Measurements from ENCODE around the gene HENMT1. TPM values are rescaled to one million over a fixed set of nuclear protein-coding genes. Genes with fewer than 3 reads are reported as not detected.

HENMT1 gene
- total RNA-seq, 2 experiments from 2014 or later: 6.3 to 8.2 TPM

DNA sequence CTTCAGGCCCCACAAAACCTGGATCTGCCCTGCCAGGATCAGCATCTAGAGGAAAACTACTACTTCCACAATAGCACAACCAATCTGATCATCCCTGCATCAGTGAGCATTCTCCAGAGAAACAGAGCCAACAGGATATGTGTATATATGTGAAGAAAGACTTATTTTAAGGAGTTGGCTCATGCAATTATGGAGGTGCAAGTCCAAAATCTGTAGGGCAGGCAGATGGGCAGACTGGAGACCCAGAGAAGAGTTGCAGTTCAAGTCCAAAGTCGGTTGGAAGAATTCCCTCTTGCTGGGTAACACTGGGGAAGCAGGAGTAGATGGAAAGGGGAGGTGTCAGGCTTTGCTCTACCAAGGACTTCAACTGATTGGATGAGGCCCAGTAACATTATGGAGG, 4.9 kb upstream of the HENMT1 start:
- Mint-ChIP-seq H3K27ac (no peak overlapping the region), H3K9me3 (no peaks in the 10 kb centered on the region), H3K4me3 (no peak overlapping the region), H3K36me3 (ENCODE audit: low read depth) (no peaks in the 10 kb centered on the region), H3K4me1 (ENCODE audit: low read depth) (peaks cover 26% of the 10 kb centered on the region), H3K27me3 (no peaks in the 10 kb centered on the region)
- POLR2A ChIA-PET: interaction anchor here (2.2 to 7.5 kb wide), 2 partner anchors 18 to 27 kb away, joined by 12 to 484 read pairs; partner anchors contain the start of gene PRPF38B
- Histone ChIP-seq H3K4me1 (ENCODE audit: insufficient read depth, low read length) (peaks cover 15% of the 10 kb centered on the region), H3K27ac (ENCODE audit: low read depth in 1 of 2, low read length in 2 of 2) (no peak overlapping the region), H3K4me3 (ENCODE audit: low read length) (no peak overlapping the region), H3K9me3 (ENCODE audit: control insufficient read depth in 1 of 2, insufficient read depth in 1 of 2, low read length in 2 of 2) (no peaks in the 10 kb centered on the region), H3K36me3 (ENCODE audit: insufficient read depth, low read length) (no peaks in the 10 kb centered on the region), H3K27me3 (ENCODE audit: control insufficient read depth in 1 of 2, insufficient read depth in 2 of 2, low read length in 2 of 2) (no peaks in the 10 kb centered on the region)
- intact Hi-C loops (cut with DNase I, micrococcal nuclease): no loop called here
- ATAC-seq (ENCODE audit: poor library complexity) (no peak), DNase-seq (no peak)
- CTCF ChIA-PET: no interaction called here
- TF ChIP-seq, protein P1, sequence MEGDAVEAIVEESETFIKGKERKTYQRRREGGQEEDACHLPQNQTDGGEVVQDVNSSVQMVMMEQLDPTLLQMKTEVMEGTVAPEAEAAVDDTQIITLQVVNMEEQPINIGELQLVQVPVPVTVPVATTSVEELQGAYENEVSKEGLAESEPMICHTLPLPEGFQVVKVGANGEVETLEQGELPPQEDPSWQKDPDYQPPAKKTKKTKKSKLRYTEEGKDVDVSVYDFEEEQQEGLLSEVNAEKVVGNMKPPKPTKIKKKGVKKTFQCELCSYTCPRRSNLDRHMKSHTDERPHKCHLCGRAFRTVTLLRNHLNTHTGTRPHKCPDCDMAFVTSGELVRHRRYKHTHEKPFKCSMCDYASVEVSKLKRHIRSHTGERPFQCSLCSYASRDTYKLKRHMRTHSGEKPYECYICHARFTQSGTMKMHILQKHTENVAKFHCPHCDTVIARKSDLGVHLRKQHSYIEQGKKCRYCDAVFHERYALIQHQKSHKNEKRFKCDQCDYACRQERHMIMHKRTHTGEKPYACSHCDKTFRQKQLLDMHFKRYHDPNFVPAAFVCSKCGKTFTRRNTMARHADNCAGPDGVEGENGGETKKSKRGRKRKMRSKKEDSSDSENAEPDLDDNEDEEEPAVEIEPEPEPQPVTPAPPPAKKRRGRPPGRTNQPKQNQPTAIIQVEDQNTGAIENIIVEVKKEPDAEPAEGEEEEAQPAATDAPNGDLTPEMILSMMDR (IDR thresholded peaks at IDR 0.05): no peak

DNA sequence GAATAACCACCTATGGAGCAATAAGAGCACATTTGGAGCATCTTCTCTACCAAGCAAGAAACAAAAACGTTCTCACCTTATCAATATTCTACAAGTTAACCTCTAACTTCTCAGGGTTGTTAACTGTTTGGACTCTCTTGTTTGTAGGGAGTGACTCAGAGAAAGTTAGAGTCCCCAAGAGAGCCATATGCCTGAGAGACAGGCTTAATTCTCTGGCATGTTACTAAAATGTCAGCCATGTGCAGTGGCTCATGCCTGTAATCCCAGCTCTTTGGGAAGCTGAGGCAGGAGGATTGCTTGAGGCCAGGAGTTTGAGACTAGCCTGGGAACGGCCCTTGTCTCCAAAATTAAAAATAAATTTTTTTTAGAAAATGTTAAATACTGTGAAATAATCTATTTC, 4.2 kb upstream of the HENMT1 start:
- H3K9me3 Mint-ChIP-seq: no peaks in the 10 kb centered on the region
- H3K27ac ChIP-seq (ENCODE audit: low read depth in 1 of 2, low read length in 2 of 2): no peak overlapping the region
- intact Hi-C loops (cut with DNase I, micrococcal nuclease): no loop called here
- H3K4me1 Mint-ChIP-seq (ENCODE audit: low read depth): peaks cover 31% of the 10 kb centered on the region
- H3K27me3 ChIP-seq (ENCODE audit: control insufficient read depth in 1 of 2, insufficient read depth in 2 of 2, low read length in 2 of 2): no peaks in the 10 kb centered on the region
- ChIA-PET CTCF (no interaction called here), POLR2A (interaction anchor here (2.2 to 7.5 kb wide), 2 partner anchors 17 to 27 kb away, joined by 12 to 484 read pairs; partner anchors contain the start of gene PRPF38B)
- H3K4me3 Mint-ChIP-seq: no peak overlapping the region
- DNase-seq (no peak), ATAC-seq (ENCODE audit: poor library complexity) (no peak)
- TF ChIP-seq, protein P1 (IDR thresholded peaks at IDR 0.05): no peak
- no peak overlapping the region for H3K4me3 ChIP-seq (ENCODE audit: low read length)
- no peaks in the 10 kb centered on the region for H3K27me3 Mint-ChIP-seq
- H3K36me3 ChIP-seq (ENCODE audit: insufficient read depth, low read length): no peaks in the 10 kb centered on the region
- peaks cover 13% of the 10 kb centered on the region for H3K4me1 ChIP-seq (ENCODE audit: insufficient read depth, low read length)
- H3K36me3 Mint-ChIP-seq (ENCODE audit: low read depth): no peaks in the 10 kb centered on the region
- no peak overlapping the region for H3K27ac Mint-ChIP-seq
- H3K9me3 ChIP-seq (ENCODE audit: control insufficient read depth in 1 of 2, insufficient read depth in 1 of 2, low read length in 2 of 2): no peaks in the 10 kb centered on the region

DNA sequence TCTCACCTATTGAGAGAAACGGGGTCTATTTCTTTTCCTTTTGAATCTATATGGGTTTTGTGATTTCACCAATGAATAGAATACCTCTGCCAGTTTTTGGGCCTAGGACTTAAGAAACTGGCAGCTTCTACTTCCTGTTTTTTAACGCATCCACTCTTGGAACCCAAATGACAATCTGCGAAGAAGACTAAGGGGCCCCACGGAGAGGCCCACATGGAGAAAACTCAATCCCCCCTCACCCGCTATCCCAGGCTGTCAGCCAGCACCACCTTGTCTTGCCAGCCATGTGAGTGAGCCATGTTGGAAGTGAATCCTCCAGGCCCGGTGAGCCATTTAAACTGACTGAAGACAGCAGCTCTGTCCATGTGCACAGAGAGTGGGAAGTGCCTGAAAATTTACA, 3.6 kb upstream of the HENMT1 start:
- Mint-ChIP-seq H3K36me3 (ENCODE audit: low read depth) (no peaks in the 10 kb centered on the region), H3K27me3 (no peaks in the 10 kb centered on the region), H3K4me1 (ENCODE audit: low read depth) (peaks cover 36% of the 10 kb centered on the region), H3K27ac (no peak overlapping the region), H3K9me3 (no peaks in the 10 kb centered on the region), H3K4me3 (no peak overlapping the region)
- no peaks in the 10 kb centered on the region for H3K9me3 ChIP-seq (ENCODE audit: control insufficient read depth in 1 of 2, insufficient read depth in 1 of 2, low read length in 2 of 2)
- no peak for DNase-seq
- intact Hi-C loops (cut with DNase I, micrococcal nuclease): no loop called here
- TF ChIP-seq, protein P1 (IDR thresholded peaks at IDR 0.05): no peak
- CTCF ChIA-PET: no interaction called here
- no peaks in the 10 kb centered on the region for H3K36me3 ChIP-seq (ENCODE audit: insufficient read depth, low read length)
- no peaks in the 10 kb centered on the region for H3K27me3 ChIP-seq (ENCODE audit: control insufficient read depth in 1 of 2, insufficient read depth in 2 of 2, low read length in 2 of 2)
- no peak overlapping the region for H3K4me3 ChIP-seq (ENCODE audit: low read length)
- ATAC-seq (ENCODE audit: poor library complexity): no peak
- peaks cover 12% of the 10 kb centered on the region for H3K4me1 ChIP-seq (ENCODE audit: insufficient read depth, low read length)
- POLR2A ChIA-PET: interaction anchor here (2.2 to 7.5 kb wide), 2 partner anchors 17 to 28 kb away, joined by 12 to 484 read pairs; partner anchors contain the start of gene PRPF38B
- H3K27ac ChIP-seq (ENCODE audit: low read depth in 1 of 2, low read length in 2 of 2): no peak overlapping the region

All from CD4-positive, alpha-beta T cell (primary cell).